ENCODE measurements around the gene STAC3.

STAC3 gene

GRCh38 chr12:57193706-57194245 is 57.2 kb downstream of the STAC3 start:
- Histone ChIP-seq H3K9ac (ENCODE audit: insufficient read length) (no peak overlapping the region), H3K9me3 (ENCODE audit: low read depth, low read length) (no peaks in the 10 kb centered on the region), H3K4me3 (no peak overlapping the region), H3K27ac (no peak overlapping the region), H3K36me3 (ENCODE audit: insufficient read depth, low read length) (peaks cover 63% of the 10 kb centered on the region; the same call in 1 of the 2 replicates)
- DNase-seq (ENCODE audit: low read depth, low spot score), result no peak
- no peak for TF ChIP-seq POLR2AphosphoS5 (IDR thresholded peaks at IDR 0.05; ENCODE audit: borderline replicate concordance, low read depth, low read length)
- TF ChIP-seq FOXP2 (optimal IDR thresholded peaks at IDR 0.05; ENCODE audit: control extremely low read depth, extremely low read length, insufficient read depth), result no peak
- TF ChIP-seq EZH2 (IDR thresholded peaks at IDR 0.05), result no peak

All from SK-N-MC (cell line).